ENCODE measurements around the gene DAO.
A peak's percentile ranks its signal among the peaks of the same experiment; 100 is the strongest.
"Not testable (repeated sequence)": the region's sequence is repeated elsewhere in the genome, so short reads cannot be mapped to it uniquely, and the experiment has no call there.

The DAO gene

GRCh38 chr12:108879615-108880254 is at the start of gene DAO:
TSS of gene DAO (plus strand) at chr12:108880092. CDS start at chr12:108885007, 4,915 bp downstream.
- DNase-seq, result no peak

GRCh38 chr12:108831309-108831991 is 48.4 kb upstream of the DAO start:
- DNase-seq, result no peak

- no peak for DNase-seq
Measured at GRCh38 chr12:108832208-108832607, 47.7 kb upstream of the DAO start.

GRCh38 chr12:108832730-108833354 is 47.0 kb upstream of the DAO start:
- DNase-seq, result no peak

DNA sequence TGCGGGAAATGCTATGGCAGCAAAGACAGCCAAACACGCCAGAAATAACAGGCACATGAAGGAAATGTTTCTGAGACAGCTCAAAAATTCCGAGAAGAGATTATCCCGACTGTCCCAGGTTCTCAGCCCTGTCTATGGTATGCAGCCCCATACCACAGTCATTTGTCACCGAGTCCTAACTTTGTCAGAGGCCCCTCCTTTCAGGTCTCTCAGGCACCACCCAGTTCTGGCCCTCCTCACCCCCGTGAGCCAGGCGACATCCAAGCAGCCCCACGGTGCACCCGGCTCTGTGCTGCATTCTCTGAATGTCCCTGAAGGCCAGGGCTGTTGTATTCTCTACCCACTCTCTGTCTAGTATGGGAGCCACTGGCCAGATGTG is 46.5 kb upstream of the DAO start:
- no peak for DNase-seq

GRCh38 chr12:108833757-108834472 is 46.0 kb upstream of the DAO start:
- DNase-seq, result no peak

DNA sequence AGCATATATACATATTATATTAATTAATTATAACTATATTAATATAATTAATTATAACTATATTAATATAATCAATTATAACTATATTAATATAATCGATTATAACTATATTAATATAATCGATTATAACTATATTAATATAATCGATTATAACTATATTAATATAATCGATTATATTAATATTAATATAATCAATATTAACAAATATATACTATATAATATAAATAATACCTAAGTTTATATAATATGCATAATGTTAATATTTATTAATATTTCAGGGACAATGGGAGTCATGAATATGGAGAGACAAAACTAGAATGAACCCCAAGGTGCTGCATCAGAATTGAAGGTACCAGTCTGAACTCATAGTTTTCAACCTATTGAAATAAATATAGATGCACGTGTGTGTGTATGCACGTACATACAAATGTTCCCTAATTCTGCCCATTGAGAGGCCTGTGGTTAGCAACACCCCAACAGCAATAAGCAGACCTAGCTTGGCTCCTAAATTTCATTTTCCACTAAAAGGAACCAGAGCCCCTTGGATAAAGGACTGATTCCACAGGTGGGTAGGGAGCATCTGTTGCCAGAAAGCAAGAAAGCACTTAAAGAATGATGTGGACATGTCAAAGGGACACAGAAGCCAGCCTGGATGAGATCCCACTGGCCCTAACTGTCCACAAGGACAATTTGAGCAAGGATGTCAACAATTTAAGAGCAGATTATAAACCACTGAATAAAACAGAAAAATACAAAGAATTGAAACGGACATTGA is 43.8 kb upstream of the DAO start:
- DNase-seq, result no peak

GRCh38 chr12:108837239-108837638 is 42.7 kb upstream of the DAO start:
- DNase-seq, result no peak

DNA sequence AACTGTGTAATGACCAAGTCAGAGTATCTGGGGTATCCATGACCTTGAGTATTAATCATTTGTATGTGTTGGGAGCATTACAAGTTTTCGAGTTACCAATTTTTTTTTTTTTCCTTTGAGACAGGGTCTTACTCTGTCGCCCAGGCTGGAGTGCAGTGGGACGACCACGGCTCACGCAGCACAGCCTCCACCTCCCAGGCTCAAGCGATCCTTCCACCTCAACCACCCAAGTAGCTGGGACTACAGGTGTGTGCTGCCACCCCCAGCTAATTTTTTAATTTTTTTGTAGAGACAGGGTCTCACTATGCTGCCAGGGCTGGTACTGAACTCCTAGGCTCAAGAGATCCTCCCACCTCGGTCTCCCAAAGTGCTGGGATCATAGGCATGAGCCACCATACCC is 42.2 kb upstream of the DAO start:
- no peak for DNase-seq

DNA sequence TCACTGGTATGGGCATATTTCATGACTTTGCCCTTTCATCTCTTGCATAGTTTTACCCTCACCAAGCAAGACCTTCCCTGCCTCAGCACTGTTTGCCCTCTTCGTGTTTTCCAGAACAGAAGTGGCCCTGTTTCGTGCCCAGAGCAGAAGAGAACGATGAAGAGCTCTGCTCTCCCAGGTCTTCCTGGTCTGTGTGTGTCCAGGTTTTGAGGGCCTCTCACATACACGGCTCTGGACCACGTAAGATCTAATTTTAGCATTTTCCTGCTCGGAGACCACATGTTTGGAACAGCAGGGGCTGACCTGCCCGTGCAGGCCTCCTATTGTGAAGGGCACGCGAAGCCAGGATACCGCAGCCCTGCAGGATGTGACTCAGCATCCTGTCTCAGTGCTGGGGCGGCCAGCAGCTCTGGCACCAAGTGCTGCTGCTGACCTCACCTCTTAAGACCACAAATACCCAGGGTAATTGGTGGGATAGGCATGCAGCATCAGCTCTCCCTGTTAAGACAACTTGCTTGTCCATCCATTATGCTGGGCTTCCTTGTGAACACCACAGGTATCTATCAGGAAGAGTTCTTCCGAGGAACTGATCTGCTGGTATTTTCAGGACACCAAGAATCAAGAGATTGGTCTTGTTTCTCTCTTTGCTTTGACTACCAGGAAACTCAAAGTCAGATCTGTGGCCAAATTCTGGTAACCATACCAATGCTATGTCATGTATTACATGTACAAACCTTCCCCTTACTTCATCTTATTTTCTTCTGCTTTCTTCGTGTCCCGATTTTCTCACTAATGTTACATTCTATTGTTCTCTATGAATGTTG is 41.5 kb upstream of the DAO start:
- peak; percentile 72 for DNase-seq

GRCh38 chr12:108839018-108839889 is 40.6 kb upstream of the DAO start:
- no peak for DNase-seq

DNA sequence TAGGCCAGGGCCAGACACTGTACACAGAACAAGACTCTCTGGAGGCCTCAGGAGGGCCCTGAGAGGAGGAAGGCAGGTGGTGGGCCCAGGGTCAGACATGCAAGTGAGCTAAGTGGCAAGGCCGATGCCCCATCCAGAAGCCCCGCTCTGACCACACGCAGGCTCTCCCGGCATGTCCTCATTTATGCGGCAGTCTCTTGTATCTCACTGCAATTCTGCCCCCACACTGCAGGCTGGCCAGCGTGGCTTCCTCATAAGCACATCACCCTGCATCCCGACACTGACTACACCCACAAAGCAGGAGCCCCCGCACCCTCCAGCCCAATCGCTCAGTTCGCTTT is 40.0 kb upstream of the DAO start:
- no peak for DNase-seq

DNA sequence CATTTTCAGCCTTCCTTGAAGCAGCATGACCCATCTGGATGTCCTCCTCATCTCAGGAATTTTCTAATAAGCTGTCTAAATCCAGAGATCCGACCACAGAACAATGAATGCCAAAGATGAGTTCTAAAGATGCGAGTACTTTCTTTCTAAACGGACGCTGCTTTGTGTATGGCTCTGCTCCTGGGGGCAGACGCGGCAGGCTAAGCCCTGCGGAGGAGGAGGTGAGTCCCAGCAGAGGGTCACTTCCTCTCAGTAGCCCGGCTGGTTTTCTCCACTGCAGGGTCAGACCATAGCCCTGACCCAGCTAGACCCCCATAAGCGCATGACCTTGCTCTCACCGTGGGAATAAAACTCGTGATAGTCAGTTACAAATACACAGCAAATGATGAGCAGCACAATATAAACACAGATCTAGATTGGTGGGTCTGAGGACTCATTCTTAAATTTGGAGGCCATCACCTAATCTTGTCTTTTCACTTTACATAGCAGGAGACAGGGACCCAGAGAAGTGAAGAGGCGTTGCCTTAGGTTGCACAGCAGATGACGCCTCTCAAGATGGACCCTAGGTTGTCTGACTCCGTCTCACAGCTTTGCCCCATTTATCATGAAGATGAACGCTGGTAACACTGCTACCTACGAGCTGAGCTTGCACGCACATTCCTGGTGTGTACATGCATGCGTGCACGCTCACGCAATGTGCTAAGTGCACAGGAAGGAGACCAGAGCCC is 39.1 kb upstream of the DAO start:
- no peak for DNase-seq

DNA sequence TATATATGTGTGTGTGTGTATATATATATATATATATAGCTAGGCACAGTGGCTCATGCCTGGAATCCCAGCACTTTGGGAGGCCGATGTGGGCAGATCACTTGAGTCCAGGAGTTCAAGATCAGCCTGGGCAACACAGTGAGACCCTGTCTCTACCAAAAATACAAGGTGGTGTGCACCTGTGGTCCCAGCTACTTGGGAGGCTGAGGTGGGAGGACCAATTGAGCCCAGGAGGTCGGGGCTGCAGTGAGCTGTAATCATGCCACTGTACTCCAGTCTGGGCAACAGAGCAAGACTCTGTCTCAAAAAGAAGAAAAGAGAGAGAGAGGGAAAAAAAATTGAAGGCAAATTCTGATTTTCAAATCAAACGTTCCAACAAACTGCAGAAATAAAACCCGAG is 38.1 kb upstream of the DAO start:
- not testable (repeated sequence) for DNase-seq

DNA sequence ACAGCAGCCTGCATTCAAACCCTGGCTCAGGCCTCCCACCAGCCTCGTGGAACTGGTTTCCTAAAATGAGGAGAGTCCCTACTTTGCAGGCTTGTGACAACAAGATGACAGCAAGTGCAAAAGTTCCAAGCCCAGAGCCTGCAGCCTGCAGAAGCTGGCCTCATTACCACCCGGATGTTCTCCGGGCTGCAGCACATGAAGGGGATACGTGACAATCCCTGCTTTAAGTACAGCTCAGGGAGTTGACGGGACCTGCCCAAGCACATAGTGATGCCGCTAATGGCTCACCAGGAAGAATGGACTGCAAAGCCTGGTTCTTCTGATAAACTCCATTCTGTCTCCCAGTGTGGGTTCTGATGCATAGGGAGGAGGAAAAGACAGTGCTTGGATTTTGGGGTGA is 37.5 kb upstream of the DAO start:
- DNase-seq, result no peak

GRCh38 chr12:108843187-108843586 is 36.7 kb upstream of the DAO start:
- DNase-seq, result no peak

DNA sequence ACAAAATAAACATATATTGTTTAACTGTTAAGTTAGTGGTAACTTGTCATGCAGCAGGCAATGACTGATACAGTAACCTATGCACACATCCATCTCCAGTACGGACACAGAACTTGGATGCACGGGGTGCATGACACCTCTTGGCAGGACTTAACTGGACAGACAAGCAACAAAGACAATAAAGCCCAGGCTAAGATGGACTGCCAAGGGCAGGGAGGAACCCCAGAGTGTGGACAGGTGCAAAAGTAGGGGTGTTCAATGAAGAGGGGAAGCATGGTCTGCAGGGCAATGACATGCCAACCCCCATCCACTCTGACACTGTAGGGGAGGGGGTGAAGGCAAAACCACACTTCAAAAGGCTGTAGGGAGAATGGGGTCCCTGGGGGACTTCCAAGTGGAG is 34.2 kb upstream of the DAO start:
- DNase-seq, result no peak

- no peak for DNase-seq
Measured at GRCh38 chr12:108846290-108846701, 33.6 kb upstream of the DAO start.

GRCh38 chr12:108847705-108848104 is 32.2 kb upstream of the DAO start:
- DNase-seq, result no peak

DNA sequence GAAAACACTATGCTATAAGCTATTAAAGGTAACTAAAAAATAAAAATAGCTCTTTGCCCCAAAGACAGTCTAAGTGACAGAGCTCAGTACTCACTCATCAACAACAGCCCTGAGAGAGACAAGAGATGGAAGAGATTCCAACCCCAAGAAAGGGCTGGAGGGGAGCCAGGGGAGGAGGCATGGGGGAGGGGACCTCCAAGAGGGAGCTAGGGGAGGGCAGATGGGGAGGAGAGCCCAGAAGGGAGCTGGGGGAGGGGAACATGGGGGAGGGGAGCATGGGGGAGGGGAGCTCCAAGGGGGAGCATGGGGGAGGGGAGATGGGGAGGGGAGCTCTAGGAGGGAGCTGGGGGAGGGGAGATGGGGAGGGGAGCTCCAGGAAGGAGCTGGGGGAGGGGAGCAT is 30.2 kb upstream of the DAO start:
- DNase-seq, result no peak

All from stimulated activated CD4-positive, alpha-beta T cell treated with anti-CD3 and anti-CD28 coated beads, Interleukin-4, amount 100 ng/mL, for 24 hours (primary cell).